HepG2 (cell line): Measurements from ENCODE around the gene MIA3. TPM values are rescaled to one million over a fixed set of nuclear protein-coding genes. Genes with fewer than 3 reads are reported as not detected.

Experiments used
- CHD2 ChIP-seq: IDR thresholded peaks from 2 replicates; pipeline ENCODE4 v1.6.1; 2011; ENCODE audit warnings: low read depth, low read length, improper control_type of control experiment
- GATAD2A ChIP-seq: IDR thresholded peaks from 2 replicates; pipeline ENCODE4 v1.6.1; 2016
- KDM2A ChIP-seq: sonication (generic); formaldehyde crosslinking; IDR thresholded peaks from 2 replicates; pipeline ENCODE4 v1.4.0; 2020; ENCODE audit warnings: low read depth, missing genetic modification reagents, borderline replicate concordance
- KLF11 ChIP-seq: IDR thresholded peaks from 2 replicates; pipeline ENCODE4 v1.6.1; 2016; ENCODE audit warnings: missing compliant biosample characterization
- KMT2A ChIP-seq: sonication (generic); formaldehyde crosslinking; IDR thresholded peaks from 2 replicates; pipeline ENCODE4 v1.4.0; 2020; ENCODE audit warnings: missing genetic modification reagents
- RFX3 ChIP-seq: IDR thresholded peaks from 2 replicates; pipeline ENCODE4 v1.6.1; 2016; ENCODE audit warnings: missing biosample characterization, missing genetic modification reagents
- SP4 ChIP-seq: sonication (generic); formaldehyde crosslinking; IDR thresholded peaks from 2 replicates; pipeline ENCODE4 v1.8.1; 2023; ENCODE audit warnings: mild to moderate bottlenecking, missing genetic modification reagents
- TBX2 ChIP-seq: sonication (generic); formaldehyde crosslinking; IDR thresholded peaks from 2 replicates; pipeline ENCODE4 v1.5.0; 2020; ENCODE audit warnings: missing genetic modification reagents, mild to moderate bottlenecking, borderline replicate concordance
- YEATS4 ChIP-seq: sonication (generic); formaldehyde crosslinking; IDR thresholded peaks from 2 replicates; pipeline ENCODE4 v1.4.0; 2020; ENCODE audit warnings: missing genetic modification reagents, borderline replicate concordance
- ZBTB26 ChIP-seq: IDR thresholded peaks from 2 replicates; pipeline ENCODE4 v1.6.1; 2016; ENCODE audit warnings: missing compliant biosample characterization, missing genetic modification reagents, borderline replicate concordance
- ZFP82 ChIP-seq: sonication (generic); formaldehyde crosslinking; IDR thresholded peaks from 2 replicates; pipeline ENCODE4 v1.5.1; 2020; ENCODE audit warnings: mild to moderate bottlenecking, missing genetic modification reagents, borderline replicate concordance
- ZNF263 ChIP-seq: sonication (generic); formaldehyde crosslinking; IDR thresholded peaks from 2 replicates; pipeline ENCODE4 v1.4.0; 2020; ENCODE audit warnings: missing genetic modification reagents
- ZNF280B ChIP-seq: sonication (generic); formaldehyde crosslinking; IDR thresholded peaks from 2 replicates; pipeline ENCODE4 v1.5.0; 2020; ENCODE audit warnings: missing genetic modification reagents, mild to moderate bottlenecking, borderline replicate concordance
- ZNF383 ChIP-seq: sonication (generic); formaldehyde crosslinking; IDR thresholded peaks from 2 replicates; pipeline ENCODE4 v1.4.0; 2020; ENCODE audit warnings: missing genetic modification reagents, mild to moderate bottlenecking, borderline replicate concordance
- ZNF430 ChIP-seq: sonication (generic); formaldehyde crosslinking; IDR thresholded peaks from 2 replicates; pipeline ENCODE4 v1.9.0; 2021; ENCODE audit warnings: mild to moderate bottlenecking, missing genetic modification reagents
- ZNF530 ChIP-seq: sonication (generic); formaldehyde crosslinking; IDR thresholded peaks from 2 replicates; pipeline ENCODE4 v1.5.0; 2020; ENCODE audit warnings: low read depth, mild to moderate bottlenecking, missing genetic modification reagents
- ZNF577 ChIP-seq: sonication (generic); formaldehyde crosslinking; IDR thresholded peaks from 2 replicates; pipeline ENCODE4 v1.4.0; 2020; ENCODE audit warnings: mild to moderate bottlenecking, low read depth, missing genetic modification reagents, borderline replicate concordance
- ZNF761 ChIP-seq: sonication (generic); formaldehyde crosslinking; conservative IDR thresholded peaks from 2 replicates; pipeline ENCODE4 v1.4.0; 2020; ENCODE audit warnings: mild to moderate bottlenecking, missing genetic modification reagents
- ZNF770 ChIP-seq: sonication (generic); formaldehyde crosslinking; IDR thresholded peaks from 2 replicates; pipeline ENCODE4 v1.5.0; 2020; ENCODE audit warnings: mild to moderate bottlenecking, missing genetic modification reagents
- ZNF777 ChIP-seq: sonication (generic); formaldehyde crosslinking; IDR thresholded peaks from 2 replicates; pipeline ENCODE4 v1.4.0; 2020; ENCODE audit warnings: missing genetic modification reagents
- ZNF878 ChIP-seq: sonication (generic); formaldehyde crosslinking; IDR thresholded peaks from 2 replicates; pipeline ENCODE4 v1.8.1; 2023; ENCODE audit warnings: mild to moderate bottlenecking, missing genetic modification reagents, moderate library complexity
- polyA plus RNA-seq, 8 experiments: library from polyadenylated mRNA; depleted of rRNA in 3 of 8; stranded (reverse) in 7 of 8; unstranded in 1 of 8; fragments of >200 nt; fragmentation: Illumina TruSeq in 4 of 8; extraction: Trizol in 4 of 8; gene quantifications; 2 replicates each; pipeline versions ENCODE4 v1.2.1 to v1.2.3, GENCODE V29; 2011 to 2016; ENCODE audit warnings: low read depth in 4 of 8, missing spikeins in 1 of 8, mixed read lengths in 1 of 8; ENCODE audit not compliant: insufficient read depth in 1 of 8
- total RNA-seq, 5 experiments: library from RNA; depleted of rRNA; stranded (reverse); fragments of >200 nt; fragmentation: Illumina TruSeq; extraction: Trizol; gene quantifications; 2 replicates each; pipeline ENCODE4 v1.2.3, GENCODE V29; 2016; ENCODE audit warnings: low read depth in 1 of 5
- TF ChIP-seq, protein P1 (sequence below): sonication (generic); formaldehyde crosslinking; IDR thresholded peaks from 2 replicates; pipeline ENCODE4 v1.4.0; 2020; ENCODE audit warnings: missing genetic modification reagents
- TF ChIP-seq, protein P2 (sequence below): sonication (generic); formaldehyde crosslinking; IDR thresholded peaks from 2 replicates; pipeline ENCODE4 v1.5.0; 2020; ENCODE audit warnings: missing genetic modification reagents

Gene MIA3
- total and polyA plus RNA-seq, 2 of the 13 experiments (the other 11 are each of a cell fraction or from before 2014, with no cell fraction given) = 45.6 to 48.7 TPM

DNA sequence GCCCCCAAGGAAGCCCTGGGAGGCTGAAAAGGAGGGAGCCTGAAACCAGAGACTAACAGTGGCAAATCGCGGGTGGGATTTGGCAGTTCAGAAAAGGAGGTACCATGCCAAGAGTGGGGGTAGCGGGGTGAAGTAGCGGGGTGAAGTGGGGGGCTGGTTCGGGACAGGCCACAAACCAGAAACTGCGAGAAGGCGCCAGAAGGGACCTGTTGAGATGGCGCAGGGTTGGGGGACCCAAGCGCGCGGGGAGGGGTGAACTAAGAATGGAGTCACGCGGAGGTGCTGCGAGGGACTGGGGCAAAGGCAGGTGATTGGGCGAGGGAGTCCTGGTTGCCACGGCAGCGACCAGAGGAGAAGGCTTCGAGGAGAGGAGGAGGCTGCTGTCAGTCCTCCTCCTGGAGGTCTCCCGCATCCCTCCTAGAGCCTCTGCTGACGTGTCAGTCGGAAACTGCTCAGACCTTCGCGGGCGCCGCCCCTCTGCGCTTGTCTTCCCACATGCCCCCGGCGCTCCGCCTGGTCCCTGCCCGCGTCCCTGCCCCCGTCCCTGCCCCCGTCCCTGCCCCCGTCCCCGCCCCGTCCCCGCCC lies 438 bp upstream of the MIA3 start (continued):
- TF ChIP-seq, protein P1, sequence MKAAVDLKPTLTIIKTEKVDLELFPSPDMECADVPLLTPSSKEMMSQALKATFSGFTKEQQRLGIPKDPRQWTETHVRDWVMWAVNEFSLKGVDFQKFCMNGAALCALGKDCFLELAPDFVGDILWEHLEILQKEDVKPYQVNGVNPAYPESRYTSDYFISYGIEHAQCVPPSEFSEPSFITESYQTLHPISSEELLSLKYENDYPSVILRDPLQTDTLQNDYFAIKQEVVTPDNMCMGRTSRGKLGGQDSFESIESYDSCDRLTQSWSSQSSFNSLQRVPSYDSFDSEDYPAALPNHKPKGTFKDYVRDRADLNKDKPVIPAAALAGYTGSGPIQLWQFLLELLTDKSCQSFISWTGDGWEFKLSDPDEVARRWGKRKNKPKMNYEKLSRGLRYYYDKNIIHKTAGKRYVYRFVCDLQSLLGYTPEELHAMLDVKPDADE (CRISPR knock-in tag) = no peak
- TF ChIP-seq ZNF430 (CRISPR knock-in tag) = 0 out of 2 replicates have a peak, but pooled peaks have one; percentile 22
- no peak for TF ChIP-seq KMT2A (CRISPR knock-in tag)
- no peak for TF ChIP-seq GATAD2A (CRISPR knock-in tag)
- peak; percentile 97 for TF ChIP-seq ZNF263 (CRISPR knock-in tag)
- TF ChIP-seq ZNF280B (CRISPR knock-in tag) = peak; percentile 35; the same call in 1 of the 2 replicates
- peak; percentile 9; the same call in 1 of the 2 replicates for TF ChIP-seq TBX2 (CRISPR knock-in tag)
- TF ChIP-seq ZNF530 (CRISPR knock-in tag) = no peak
- no peak for TF ChIP-seq ZNF577 (CRISPR knock-in tag)
- TF ChIP-seq ZFP82 (CRISPR knock-in tag) = 0 out of 2 replicates have a peak, but pooled peaks have one; percentile 70
- TF ChIP-seq SP4 (CRISPR knock-in tag) = peak; percentile 73; the same call in 1 of the 2 replicates
- no peak for TF ChIP-seq ZNF761
- TF ChIP-seq ZNF777 (CRISPR knock-in tag) = 0 out of 2 replicates have a peak, but pooled peaks have one; percentile 22
- peak; percentile 63; the same call in 1 of the 2 replicates for TF ChIP-seq KDM2A (CRISPR knock-in tag)
- TF ChIP-seq CHD2 = no peak
- TF ChIP-seq ZNF770 = peak; percentile 54; the same call in 1 of the 2 replicates
- peak; percentile 58; the same call in 1 of the 2 replicates for TF ChIP-seq YEATS4 (CRISPR knock-in tag)
- TF ChIP-seq, protein P2, sequence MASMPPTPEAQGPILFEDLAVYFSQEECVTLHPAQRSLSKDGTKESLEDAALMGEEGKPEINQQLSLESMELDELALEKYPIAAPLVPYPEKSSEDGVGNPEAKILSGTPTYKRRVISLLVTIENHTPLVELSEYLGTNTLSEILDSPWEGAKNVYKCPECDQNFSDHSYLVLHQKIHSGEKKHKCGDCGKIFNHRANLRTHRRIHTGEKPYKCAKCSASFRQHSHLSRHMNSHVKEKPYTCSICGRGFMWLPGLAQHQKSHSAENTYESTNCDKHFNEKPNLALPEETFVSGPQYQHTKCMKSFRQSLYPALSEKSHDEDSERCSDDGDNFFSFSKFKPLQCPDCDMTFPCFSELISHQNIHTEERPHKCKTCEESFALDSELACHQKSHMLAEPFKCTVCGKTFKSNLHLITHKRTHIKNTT = no peak
- peak; percentile 15; the same call in 1 of the 2 replicates for TF ChIP-seq ZBTB26
- TF ChIP-seq RFX3 (CRISPR knock-in tag) = peak; percentile 53; the same call in 1 of the 2 replicates
- TF ChIP-seq ZNF878 (CRISPR knock-in tag) = no peak
- TF ChIP-seq ZNF383 = no peak
- no peak for TF ChIP-seq KLF11 (CRISPR knock-in tag)
